Brain microvascular endothelial cell (primary cell): ENCODE results near the gene APOE.

Experiments used
- DNase-seq: peaks from one replicate; pipeline ENCODE4 v3.0.0-alpha.2; 2020
- H3K27ac ChIP-seq: fragments of 250-450 bp; sonication (Bioruptor Pico); 2 replicates; pipeline ENCODE4 v1.5.1; 2020; ENCODE audit warnings: mild to moderate bottlenecking, moderate library complexity
- H3K27me3 ChIP-seq: fragments of 250-450 bp; sonication (Bioruptor Pico); replicated peaks from 2 replicates; pipeline ENCODE4 v1.5.1; 2020; ENCODE audit warnings: mild to moderate bottlenecking
- H3K36me3 ChIP-seq: fragments of 250-450 bp; sonication (Bioruptor Pico); replicated peaks from 2 replicates; pipeline ENCODE4 v1.5.1; 2020; ENCODE audit warnings: mild to moderate bottlenecking
- H3K4me3 ChIP-seq: 2 replicates; pipeline ENCODE4 v1.5.1; 2011; ENCODE audit warnings: low read depth, mild to moderate bottlenecking, control low read depth, low read length, moderate library complexity
- in situ Hi-C: cut with HindIII; loops from 2 replicates; pipeline ENCODE4 v1.10.0; 2017; ENCODE audit warnings: low sequenced_read_pairs, low pct_ligation_motif_present
- TF ChIP-seq, protein P1 (sequence below): IDR thresholded peaks from 2 replicates; pipeline ENCODE4 v1.5.1; 2011; ENCODE audit warnings: low read depth, mild to moderate bottlenecking, moderate library complexity, low read length, control low read depth, inconsistent platforms; ENCODE audit errors: missing control alignments

Gene APOE

DNA sequence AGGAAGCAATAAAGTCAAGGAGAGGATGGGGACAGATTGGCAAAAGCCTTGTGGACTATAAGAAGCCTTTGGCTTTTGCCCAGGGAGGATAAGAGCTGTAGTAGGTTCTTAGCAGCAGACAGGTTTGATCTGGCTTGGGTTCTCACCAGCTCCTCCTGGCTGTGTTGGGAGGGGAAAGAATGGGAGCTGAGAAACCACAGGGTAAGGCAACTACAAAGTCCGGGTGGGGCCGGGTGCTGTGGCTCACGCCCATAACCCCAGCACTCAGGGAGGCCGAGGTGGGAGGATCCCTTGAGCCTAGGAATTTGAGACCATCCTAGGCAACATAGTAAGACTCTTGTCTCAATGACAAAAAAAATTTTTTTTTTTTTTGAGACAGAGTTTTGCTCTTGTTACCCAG lies 38.9 kb upstream of the APOE start:
- H3K27ac ChIP-seq, result no peak overlapping the region
- H3K36me3 ChIP-seq, result peaks cover 42% of the 10 kb centered on the region
- TF ChIP-seq, protein P1, sequence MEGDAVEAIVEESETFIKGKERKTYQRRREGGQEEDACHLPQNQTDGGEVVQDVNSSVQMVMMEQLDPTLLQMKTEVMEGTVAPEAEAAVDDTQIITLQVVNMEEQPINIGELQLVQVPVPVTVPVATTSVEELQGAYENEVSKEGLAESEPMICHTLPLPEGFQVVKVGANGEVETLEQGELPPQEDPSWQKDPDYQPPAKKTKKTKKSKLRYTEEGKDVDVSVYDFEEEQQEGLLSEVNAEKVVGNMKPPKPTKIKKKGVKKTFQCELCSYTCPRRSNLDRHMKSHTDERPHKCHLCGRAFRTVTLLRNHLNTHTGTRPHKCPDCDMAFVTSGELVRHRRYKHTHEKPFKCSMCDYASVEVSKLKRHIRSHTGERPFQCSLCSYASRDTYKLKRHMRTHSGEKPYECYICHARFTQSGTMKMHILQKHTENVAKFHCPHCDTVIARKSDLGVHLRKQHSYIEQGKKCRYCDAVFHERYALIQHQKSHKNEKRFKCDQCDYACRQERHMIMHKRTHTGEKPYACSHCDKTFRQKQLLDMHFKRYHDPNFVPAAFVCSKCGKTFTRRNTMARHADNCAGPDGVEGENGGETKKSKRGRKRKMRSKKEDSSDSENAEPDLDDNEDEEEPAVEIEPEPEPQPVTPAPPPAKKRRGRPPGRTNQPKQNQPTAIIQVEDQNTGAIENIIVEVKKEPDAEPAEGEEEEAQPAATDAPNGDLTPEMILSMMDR, result no peak
- no peak for DNase-seq
- no peaks in the 10 kb centered on the region for H3K27me3 ChIP-seq
- in situ Hi-C loops, result no loop called here
- H3K4me3 ChIP-seq, result no peak overlapping the region

DNA sequence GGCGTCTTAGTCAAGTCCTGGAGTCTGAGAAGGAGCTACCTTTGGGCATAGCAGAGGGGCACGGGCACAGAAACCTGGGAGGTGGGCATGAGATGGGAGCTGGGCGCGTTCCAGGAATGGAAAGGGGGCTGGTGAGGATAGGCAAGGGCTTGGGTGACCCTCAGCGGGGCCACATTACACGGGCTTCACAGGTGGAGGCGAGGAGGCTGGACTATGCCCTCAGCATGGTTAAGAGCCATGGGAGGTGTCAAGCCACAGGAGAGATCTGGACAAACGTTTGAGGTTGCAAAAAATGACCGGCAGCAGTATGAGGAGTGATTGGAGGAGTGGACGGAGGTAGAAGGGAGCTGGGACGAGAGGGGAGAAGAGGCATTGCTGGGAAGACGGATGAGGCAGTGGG lies 38.0 kb upstream of the APOE start:
- in situ Hi-C loops, result no loop called here
- TF ChIP-seq, protein P1, result no peak
- Histone ChIP-seq H3K27ac (no peak overlapping the region), H3K27me3 (no peaks in the 10 kb centered on the region), H3K4me3 (no peak overlapping the region), H3K36me3 (peaks cover 46% of the 10 kb centered on the region)
- DNase-seq, result no peak

DNA sequence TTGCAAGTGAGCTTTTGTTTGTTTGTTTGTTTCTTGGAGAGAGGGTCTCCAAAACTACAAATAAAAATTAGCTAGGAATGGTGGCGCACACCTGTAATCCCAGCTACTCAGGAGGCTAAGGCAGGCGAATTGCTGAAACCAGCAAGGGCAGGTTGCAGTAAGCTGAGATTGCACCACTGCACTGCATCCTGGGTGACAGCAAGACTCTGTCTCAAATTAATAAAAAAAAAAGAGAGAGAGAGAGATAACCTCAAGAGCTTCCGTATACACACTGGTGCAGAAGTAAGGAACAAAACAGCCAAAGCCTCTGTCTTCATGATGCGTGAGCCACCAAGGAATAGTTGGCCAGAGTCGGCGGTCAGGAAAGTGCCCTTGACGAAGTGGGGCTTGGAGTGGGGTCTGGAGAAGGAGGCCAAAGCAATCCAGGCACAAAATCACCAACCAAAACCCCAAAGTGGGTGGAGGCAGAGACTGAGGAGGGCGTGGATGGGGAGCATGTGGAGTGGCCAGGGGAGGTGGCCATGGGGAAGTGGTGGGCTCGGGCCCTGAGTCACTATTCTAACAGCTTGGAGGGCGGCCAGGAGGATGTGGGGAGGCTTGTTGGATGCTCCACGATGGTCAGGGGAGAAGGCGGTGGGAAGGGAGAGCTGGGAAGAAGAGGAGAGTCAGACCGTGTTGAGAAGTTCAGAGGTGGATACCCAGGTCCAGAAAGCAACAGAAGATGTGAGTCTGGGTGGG lies 35.7 kb upstream of the APOE start:
- H3K27ac ChIP-seq, result peak overlapping the region; percentile 39
- in situ Hi-C loops, result no loop called here
- H3K4me3 ChIP-seq, result no peak overlapping the region
- peaks cover 65% of the 10 kb centered on the region for H3K36me3 ChIP-seq
- DNase-seq, result peak; percentile 94
- no peaks in the 10 kb centered on the region for H3K27me3 ChIP-seq
- TF ChIP-seq, protein P1, result no peak

DNA sequence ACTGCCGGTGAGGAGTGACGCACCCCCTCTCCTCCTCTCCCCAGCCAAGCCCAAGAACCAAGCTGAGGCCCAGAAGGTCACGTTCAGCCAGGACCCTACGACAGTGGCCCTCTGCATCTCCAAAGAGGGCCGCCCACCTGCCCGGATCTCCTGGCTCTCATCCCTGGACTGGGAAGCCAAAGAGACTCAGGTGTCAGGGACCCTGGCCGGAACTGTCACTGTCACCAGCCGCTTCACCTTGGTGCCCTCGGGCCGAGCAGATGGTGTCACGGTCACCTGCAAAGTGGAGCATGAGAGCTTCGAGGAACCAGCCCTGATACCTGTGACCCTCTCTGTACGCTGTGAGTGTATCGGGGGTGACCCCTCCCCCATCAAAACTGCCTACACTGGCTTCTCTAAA lies 33.8 kb upstream of the APOE start:
- no peak for DNase-seq
- no peak overlapping the region for H3K27ac ChIP-seq
- no peaks in the 10 kb centered on the region for H3K27me3 ChIP-seq
- TF ChIP-seq, protein P1, result no peak
- in situ Hi-C loops, result no loop called here
- H3K4me3 ChIP-seq, result no peak overlapping the region
- H3K36me3 ChIP-seq, result peaks cover 64% of the 10 kb centered on the region

DNA sequence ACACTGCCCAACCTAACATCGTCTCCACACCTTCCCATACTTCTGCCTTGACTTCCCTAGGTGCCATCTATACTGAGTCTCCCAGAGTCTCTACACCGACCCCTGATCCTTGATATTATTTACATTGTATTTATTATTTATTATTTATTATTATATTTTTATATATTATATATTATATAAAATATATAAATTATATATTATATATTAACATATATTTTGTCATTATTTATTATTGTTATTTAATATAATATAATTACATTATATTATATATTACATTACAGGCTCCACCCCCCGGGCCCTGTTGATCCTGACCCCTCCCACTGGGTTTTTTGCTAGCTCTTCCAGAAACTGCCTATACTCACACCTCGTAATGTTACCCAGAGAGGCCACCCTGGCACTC lies 32.9 kb upstream of the APOE start:
- no peaks in the 10 kb centered on the region for H3K27me3 ChIP-seq
- TF ChIP-seq, protein P1, result no peak
- in situ Hi-C loops, result no loop called here
- peaks cover 66% of the 10 kb centered on the region for H3K36me3 ChIP-seq
- no peak overlapping the region for H3K27ac ChIP-seq
- H3K4me3 ChIP-seq, result no peak overlapping the region
- DNase-seq, result no peak

DNA sequence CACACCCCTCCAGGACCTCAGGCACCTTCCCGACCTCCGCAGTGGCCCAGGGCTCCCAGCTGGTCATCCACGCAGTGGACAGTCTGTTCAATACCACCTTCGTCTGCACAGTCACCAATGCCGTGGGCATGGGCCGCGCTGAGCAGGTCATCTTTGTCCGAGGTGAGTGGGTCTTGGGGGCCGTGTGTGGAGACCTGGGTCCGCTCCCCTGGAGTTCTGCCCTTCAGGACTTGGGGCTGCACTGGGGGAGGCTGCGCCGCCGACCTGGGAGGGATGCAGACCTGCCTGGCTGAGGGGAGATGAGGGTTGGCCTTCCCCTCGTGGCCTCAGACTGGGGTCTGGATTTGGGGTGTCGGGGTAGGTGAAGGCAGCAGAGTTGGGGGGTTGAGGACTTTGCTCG lies 31.3 kb upstream of the APOE start:
- H3K27me3 ChIP-seq, result no peaks in the 10 kb centered on the region
- DNase-seq, result no peak
- H3K27ac ChIP-seq, result no peak overlapping the region
- TF ChIP-seq, protein P1, result no peak
- in situ Hi-C loops, result no loop called here
- no peak overlapping the region for H3K4me3 ChIP-seq
- H3K36me3 ChIP-seq, result peaks cover 79% of the 10 kb centered on the region
